ENCODE data around the gene TSKS. TPM values are rescaled to one million over a fixed set of nuclear protein-coding genes. Genes with fewer than 3 reads are reported as not detected.

TSKS gene
- polyA plus RNA-seq, 1 donor (not counting 4 experiments of a cell fraction or from before 2014, with no cell fraction given), result 1.9 TPM

DNA sequence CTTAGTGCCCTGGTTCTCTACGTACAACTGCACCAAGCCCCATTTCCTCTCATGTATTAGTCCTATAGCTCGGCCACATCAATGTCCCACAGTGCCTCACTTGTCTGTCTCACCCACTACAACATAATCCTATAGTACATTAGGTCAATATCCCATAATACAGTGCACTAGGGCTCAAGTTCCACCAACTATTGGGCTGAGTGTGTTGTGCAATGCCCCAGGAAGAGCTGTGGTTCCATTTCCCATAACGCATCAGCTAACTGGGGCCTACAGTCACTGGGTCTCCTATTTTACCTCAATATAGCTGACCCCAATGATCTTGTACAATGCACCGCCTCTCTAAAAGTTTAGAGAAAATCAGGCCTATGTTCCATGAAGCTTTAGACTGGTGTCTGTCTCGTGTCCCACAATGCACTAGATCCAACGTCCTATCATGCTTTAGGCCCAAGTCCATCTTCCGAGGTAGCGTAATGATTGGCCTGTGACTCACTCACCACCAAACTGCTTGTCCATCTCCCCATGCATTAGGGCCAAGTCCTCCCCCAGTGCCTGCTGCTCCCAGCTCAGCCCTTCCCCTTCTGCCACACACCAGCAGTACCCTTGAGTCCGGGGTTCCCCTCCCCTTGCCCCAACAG lies 21.8 kb downstream of the TSKS start:
- no peaks in the 10 kb centered on the region for H3K9me3 ChIP-seq (ENCODE audit: control insufficient read depth, low read depth, low read length)
- H3K9ac ChIP-seq (ENCODE audit: control insufficient read depth, extremely low read depth, insufficient read depth, low read length), result no peak overlapping the region
- TF ChIP-seq, protein P1, sequence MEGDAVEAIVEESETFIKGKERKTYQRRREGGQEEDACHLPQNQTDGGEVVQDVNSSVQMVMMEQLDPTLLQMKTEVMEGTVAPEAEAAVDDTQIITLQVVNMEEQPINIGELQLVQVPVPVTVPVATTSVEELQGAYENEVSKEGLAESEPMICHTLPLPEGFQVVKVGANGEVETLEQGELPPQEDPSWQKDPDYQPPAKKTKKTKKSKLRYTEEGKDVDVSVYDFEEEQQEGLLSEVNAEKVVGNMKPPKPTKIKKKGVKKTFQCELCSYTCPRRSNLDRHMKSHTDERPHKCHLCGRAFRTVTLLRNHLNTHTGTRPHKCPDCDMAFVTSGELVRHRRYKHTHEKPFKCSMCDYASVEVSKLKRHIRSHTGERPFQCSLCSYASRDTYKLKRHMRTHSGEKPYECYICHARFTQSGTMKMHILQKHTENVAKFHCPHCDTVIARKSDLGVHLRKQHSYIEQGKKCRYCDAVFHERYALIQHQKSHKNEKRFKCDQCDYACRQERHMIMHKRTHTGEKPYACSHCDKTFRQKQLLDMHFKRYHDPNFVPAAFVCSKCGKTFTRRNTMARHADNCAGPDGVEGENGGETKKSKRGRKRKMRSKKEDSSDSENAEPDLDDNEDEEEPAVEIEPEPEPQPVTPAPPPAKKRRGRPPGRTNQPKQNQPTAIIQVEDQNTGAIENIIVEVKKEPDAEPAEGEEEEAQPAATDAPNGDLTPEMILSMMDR (optimal IDR thresholded peaks at IDR 0.05 in 1 of 3, IDR thresholded peaks at IDR 0.05 in 1 of 3, conservative IDR thresholded peaks at IDR 0.05 in 1 of 3; ENCODE audit: extremely low read depth in 1 of 3, insufficient read depth in 2 of 3, low read length in 3 of 3), result no peak
- TF ChIP-seq EZH2 (IDR thresholded peaks at IDR 0.05; ENCODE audit: low read length), result no peak
- no peak overlapping the region for H3K4me3 ChIP-seq (ENCODE audit: control insufficient read depth in 2 of 3, extremely low read depth in 1 of 3, insufficient read depth in 2 of 3, low read depth in 1 of 3, low read length in 3 of 3)
- no peak for FAIRE-seq
- H3K36me3 ChIP-seq (ENCODE audit: control insufficient read depth in 2 of 2, extremely low read depth in 1 of 2, insufficient read depth in 2 of 2, low read length in 2 of 2), result no peaks in the 10 kb centered on the region
- no peaks in the 10 kb centered on the region for H3K79me2 ChIP-seq (ENCODE audit: control insufficient read depth, insufficient read depth, low read length)
- no peaks in the 10 kb centered on the region for H3K9me1 ChIP-seq (ENCODE audit: control insufficient read depth, extremely low read depth, insufficient read depth, low read length)
- DNase-seq (ENCODE audit: low read depth, low spot score), result no peak
- no peaks in the 10 kb centered on the region for H3K27me3 ChIP-seq (ENCODE audit: control insufficient read depth, extremely low read depth, insufficient read depth, low read length)
- dilution Hi-C loops (cut with MboI; ENCODE audit: extremely low pct_ligation_motif_present, low sequenced_read_pairs), result no loop called here
- H4K20me1 ChIP-seq (ENCODE audit: control insufficient read depth, extremely low read depth, insufficient read depth, low read length), result no peaks in the 10 kb centered on the region
- H2AFZ ChIP-seq (ENCODE audit: control insufficient read depth, low read length), result no peak overlapping the region
- H3K4me2 ChIP-seq (ENCODE audit: control insufficient read depth, extremely low read depth, insufficient read depth, low read depth, low read length), result no peak overlapping the region
- no peak overlapping the region for H3K27ac ChIP-seq (ENCODE audit: control insufficient read depth, insufficient read depth, low read length)
- peaks cover 6% of the 10 kb centered on the region for H3K4me1 ChIP-seq (ENCODE audit: control insufficient read depth, extremely low read depth, insufficient read depth, low read length)

- H3K27ac ChIP-seq (ENCODE audit: control insufficient read depth, insufficient read depth, low read length), result no peak overlapping the region
- H2AFZ ChIP-seq (ENCODE audit: control insufficient read depth, low read length), result peak overlapping the region; percentile 85
- H3K79me2 ChIP-seq (ENCODE audit: control insufficient read depth, insufficient read depth, low read length), result no peaks in the 10 kb centered on the region
- no peaks in the 10 kb centered on the region for H3K9me1 ChIP-seq (ENCODE audit: control insufficient read depth, extremely low read depth, insufficient read depth, low read length)
- FAIRE-seq (no peak), DNase-seq (ENCODE audit: low read depth, low spot score) (no peak)
- H4K20me1 ChIP-seq (ENCODE audit: control insufficient read depth, extremely low read depth, insufficient read depth, low read length), result no peaks in the 10 kb centered on the region
- no peaks in the 10 kb centered on the region for H3K9me3 ChIP-seq (ENCODE audit: control insufficient read depth, low read depth, low read length)
- peaks cover 6% of the 10 kb centered on the region for H3K4me1 ChIP-seq (ENCODE audit: control insufficient read depth, extremely low read depth, insufficient read depth, low read length)
- no peaks in the 10 kb centered on the region for H3K36me3 ChIP-seq (ENCODE audit: control insufficient read depth in 2 of 2, extremely low read depth in 1 of 2, insufficient read depth in 2 of 2, low read length in 2 of 2)
- H3K9ac ChIP-seq (ENCODE audit: control insufficient read depth, extremely low read depth, insufficient read depth, low read length), result no peak overlapping the region
- dilution Hi-C loops (cut with MboI; ENCODE audit: extremely low pct_ligation_motif_present, low sequenced_read_pairs), result no loop called here
- no peak overlapping the region for H3K4me2 ChIP-seq (ENCODE audit: control insufficient read depth, extremely low read depth, insufficient read depth, low read depth, low read length)
- no peak overlapping the region for H3K4me3 ChIP-seq (ENCODE audit: control insufficient read depth in 2 of 3, extremely low read depth in 1 of 3, insufficient read depth in 2 of 3, low read depth in 1 of 3, low read length in 3 of 3)
- no peaks in the 10 kb centered on the region for H3K27me3 ChIP-seq (ENCODE audit: control insufficient read depth, extremely low read depth, insufficient read depth, low read length)
- TF ChIP-seq, protein P1 (optimal IDR thresholded peaks at IDR 0.05 in 1 of 3, IDR thresholded peaks at IDR 0.05 in 1 of 3, conservative IDR thresholded peaks at IDR 0.05 in 1 of 3; ENCODE audit: extremely low read depth in 1 of 3, insufficient read depth in 2 of 3, low read length in 3 of 3), result no peak
- no peak for TF ChIP-seq EZH2 (IDR thresholded peaks at IDR 0.05; ENCODE audit: low read length)
These were observed 23.2 kb downstream of the TSKS start for GRCh38 chr19:49739933-49740332.
